LHCN-M2 (cell line): ENCODE results near the gene STAT2. TPM values are rescaled to one million over a fixed set of nuclear protein-coding genes. Genes with fewer than 3 reads are reported as not detected.
"Not testable (repeated sequence)": the region's sequence is repeated elsewhere in the genome, so short reads cannot be mapped to it uniquely, and the experiment has no call there.

ENCODE experiments used
- DNase-seq: peaks from one replicate; pipeline ENCODE4 v3.0.0-alpha.2; 2012; ENCODE audit warnings: low read depth
- polyA plus RNA-seq: library from polyadenylated mRNA; unstranded; fragments of >200 nt; gene quantifications from one replicate; pipeline ENCODE4 v1.2.1, GENCODE V29; 2012; ENCODE audit warnings: missing spikeins
- total RNA-seq: library from RNA; depleted of rRNA; stranded (reverse); fragments of >200 nt; gene quantifications from 2 replicates; pipeline ENCODE4 v1.2.3, GENCODE V29; 2014; rRNA removed

Gene STAT2
- total RNA-seq: 111 and 187 TPM in 2 replicates
- 68.9 TPM for polyA plus RNA-seq

- peak; percentile 100 for DNase-seq
These were observed at the start of gene STAT2 for GRCh38 chr12:56359851-56360767. STAT2 (minus strand) TSS chr12:56360107; CDS start chr12:56356571, 3,536 bp downstream.

- DNase-seq: no peak
These were observed 49.0 kb upstream of the STAT2 start for GRCh38 chr12:56408799-56409417.

- not testable (repeated sequence) for DNase-seq
These were observed 44.3 kb upstream of the STAT2 start for GRCh38 chr12:56404227-56404626.

- not testable (repeated sequence) for DNase-seq
These were observed 41.7 kb upstream of the STAT2 start for GRCh38 chr12:56401612-56402011.

- not testable (repeated sequence) for DNase-seq
These were observed 41.2 kb upstream of the STAT2 start for GRCh38 chr12:56401125-56401524.

- DNase-seq: not testable (repeated sequence)
These were observed 39.6 kb upstream of the STAT2 start for GRCh38 chr12:56399466-56399865.

- DNase-seq: no peak
These were observed 38.4 kb upstream of the STAT2 start for GRCh38 chr12:56398324-56398723.

- no peak for DNase-seq
These were observed 32.4 kb upstream of the STAT2 start for GRCh38 chr12:56392331-56392730.

GRCh38 chr12:56391721-56392120 lies 31.8 kb upstream of the STAT2 start:
- no peak for DNase-seq

- peak; percentile 14 for DNase-seq
These were observed 29.5 kb upstream of the STAT2 start for GRCh38 chr12:56389412-56389811.

GRCh38 chr12:56387152-56387736 lies 27.3 kb upstream of the STAT2 start:
- DNase-seq: peak; percentile 17

GRCh38 chr12:56385873-56386272 lies 26.0 kb upstream of the STAT2 start:
- peak; percentile 27 for DNase-seq

- DNase-seq: no peak
These were observed 22.7 kb upstream of the STAT2 start for GRCh38 chr12:56382611-56383010.

- DNase-seq: no peak
These were observed 18.0 kb upstream of the STAT2 start for GRCh38 chr12:56377989-56378316.

GRCh38 chr12:56377310-56377988 lies 17.5 kb upstream of the STAT2 start:
- peak; percentile 44 for DNase-seq

- DNase-seq: no peak
These were observed 15.9 kb upstream of the STAT2 start for GRCh38 chr12:56375598-56376434.

- DNase-seq: no peak
These were observed 15.1 kb upstream of the STAT2 start for GRCh38 chr12:56374726-56375597.

GRCh38 chr12:56373515-56373914 lies 13.6 kb upstream of the STAT2 start:
- DNase-seq: no peak

- no peak for DNase-seq
These were observed 7.0 kb upstream of the STAT2 start for GRCh38 chr12:56366948-56367347.
